HG03460 (cell line): ENCODE measurements around the gene RPL6.
A peak's percentile ranks its signal among the peaks of the same experiment; 100 is the strongest.
"Not testable (repeated sequence)": the region's sequence is repeated elsewhere in the genome, so short reads cannot be mapped to it uniquely, and the experiment has no call there.

Source experiments
- ATAC-seq: cut with Tn5 transposase; IDR thresholded peaks from one replicate; pipeline ENCODE4 v1.9.1; 2021; ENCODE audit not compliant: unreplicated experiment

The RPL6 gene

DNA sequence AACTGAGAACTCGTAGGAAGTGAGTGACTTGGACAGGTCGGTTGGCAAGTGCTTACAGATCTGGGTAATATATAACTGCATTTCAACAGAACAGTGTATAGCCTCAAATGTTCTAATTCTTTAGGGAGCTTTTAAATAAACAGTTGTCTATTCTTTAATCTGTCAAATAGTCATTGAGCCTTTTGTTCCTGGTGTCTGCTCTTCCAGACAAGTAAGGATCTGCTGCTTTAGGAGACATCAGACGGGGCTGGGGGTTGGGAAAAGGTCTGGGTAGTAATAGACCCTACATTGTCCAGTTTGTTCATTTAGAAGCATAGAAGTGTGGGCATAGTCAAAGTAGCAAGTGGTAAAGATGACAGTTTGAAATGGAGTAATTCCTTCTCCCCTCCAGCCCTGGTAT, 11.3 kb upstream of the RPL6 start:
- ATAC-seq, result no peak

DNA sequence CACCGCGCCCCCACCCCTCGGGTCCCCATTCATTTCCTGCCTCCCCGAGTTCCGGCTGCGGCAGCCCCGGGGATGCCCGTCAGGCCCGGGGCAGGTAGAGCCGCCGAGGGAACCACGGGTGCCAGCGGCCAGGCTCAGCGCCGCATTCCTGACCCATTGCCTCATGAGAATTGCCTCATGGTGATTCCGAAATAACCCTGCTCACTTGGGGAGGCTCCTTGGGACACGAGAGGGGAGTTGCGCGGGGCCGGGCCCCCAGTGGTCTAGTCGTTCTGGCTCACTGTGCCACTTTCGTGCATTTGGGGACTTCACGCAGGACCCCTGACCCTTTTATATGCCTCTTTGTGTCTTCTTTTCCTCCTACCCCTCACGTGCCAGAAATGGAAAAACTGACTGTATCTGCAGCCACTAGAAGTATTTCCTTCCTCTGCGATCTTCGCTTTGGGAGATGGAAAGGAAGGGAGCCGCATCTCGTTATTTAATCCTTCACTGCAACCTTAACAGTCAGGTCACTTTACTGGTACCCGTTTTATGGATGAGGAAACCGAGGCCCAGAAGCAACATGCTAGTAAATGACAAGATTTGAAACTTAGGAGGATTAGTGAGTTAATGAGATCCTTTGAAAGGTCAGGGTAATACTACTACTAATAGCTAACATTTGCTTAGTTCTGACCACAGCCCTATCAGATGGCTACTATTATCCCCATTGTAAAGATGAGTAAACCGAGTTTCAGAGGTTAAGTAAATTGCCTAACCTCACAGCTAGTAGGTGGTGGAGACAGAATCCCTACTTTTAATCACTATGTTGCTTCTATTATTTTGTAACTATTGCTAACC, 10.1 kb upstream of the RPL6 start:
- ATAC-seq, result peak; percentile 42

DNA sequence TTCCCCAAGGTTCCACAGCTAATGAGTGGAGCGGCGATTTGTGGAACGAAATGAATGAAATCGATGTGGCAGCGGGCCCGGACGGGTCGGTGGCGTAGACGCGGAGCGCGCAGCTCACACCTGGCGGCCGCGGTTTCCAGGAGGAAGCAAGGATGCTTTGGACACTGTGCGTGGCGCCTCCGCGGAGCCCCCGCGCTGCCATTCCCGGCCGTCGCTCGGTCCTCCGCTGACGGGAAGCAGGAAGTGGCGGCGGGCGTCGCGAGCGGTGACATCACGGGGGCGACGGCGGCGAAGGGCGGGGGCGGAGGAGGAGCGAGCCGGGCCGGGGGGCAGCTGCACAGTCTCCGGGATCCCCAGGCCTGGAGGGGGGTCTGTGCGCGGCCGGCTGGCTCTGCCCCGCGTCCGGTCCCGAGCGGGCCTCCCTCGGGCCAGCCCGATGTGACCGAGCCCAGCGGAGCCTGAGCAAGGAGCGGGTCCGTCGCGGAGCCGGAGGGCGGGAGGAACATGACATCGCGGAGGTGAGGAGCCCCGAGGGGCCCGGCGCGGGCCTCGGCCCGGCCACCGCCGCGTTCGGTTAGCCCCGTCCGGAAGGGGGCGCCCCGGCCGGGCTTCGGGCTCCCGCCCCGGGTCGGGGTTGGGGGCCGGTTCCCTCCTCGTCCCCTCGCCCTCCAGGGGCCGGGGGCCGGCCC, 9.3 kb upstream of the RPL6 start, which contains the start of gene PTPN11:
Gene PTPN11 (plus strand): TSS at position 340 of the 689 bp plus-strand sequence. CDS start 165 bp downstream, at position 505.
- peak; percentile 65 for ATAC-seq

DNA sequence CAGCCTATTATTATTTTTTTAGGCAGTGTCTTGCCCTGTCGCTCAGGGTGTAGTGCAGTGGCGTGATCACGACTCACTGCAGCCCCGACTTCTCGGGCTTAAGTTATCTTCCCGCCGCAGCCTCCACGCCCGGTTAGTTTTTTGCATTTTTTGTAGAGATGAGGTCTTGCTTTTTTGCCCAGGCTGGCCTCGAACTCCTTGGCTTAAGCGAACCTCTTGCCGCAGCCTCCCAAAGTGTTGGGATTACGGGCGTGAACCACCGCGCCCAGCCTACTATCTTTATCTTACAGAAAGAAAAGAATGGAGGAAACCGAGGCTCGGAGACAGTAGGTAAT, 8.8 kb upstream of the RPL6 start:
- ATAC-seq, result no peak

DNA sequence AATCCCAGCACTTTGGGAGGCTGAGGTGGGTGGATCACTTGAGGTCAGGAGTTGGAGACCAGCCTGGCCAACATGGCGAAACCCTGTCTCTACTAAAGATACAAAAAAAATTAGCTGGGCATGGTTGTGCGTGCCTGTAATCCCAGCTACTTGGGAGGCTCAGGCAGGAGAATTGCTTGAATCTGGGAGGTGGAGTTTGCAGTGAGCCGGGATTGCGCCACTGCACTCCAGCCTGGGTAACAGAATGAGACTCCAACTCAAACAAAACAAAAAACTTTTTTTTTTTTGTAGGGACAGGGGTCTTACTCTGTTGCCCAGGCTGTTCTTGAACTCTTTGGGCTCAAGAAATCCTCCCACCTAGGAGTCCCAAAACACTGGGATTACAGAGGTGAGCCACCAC, 6.1 kb upstream of the RPL6 start:
- not testable (repeated sequence) for ATAC-seq

DNA sequence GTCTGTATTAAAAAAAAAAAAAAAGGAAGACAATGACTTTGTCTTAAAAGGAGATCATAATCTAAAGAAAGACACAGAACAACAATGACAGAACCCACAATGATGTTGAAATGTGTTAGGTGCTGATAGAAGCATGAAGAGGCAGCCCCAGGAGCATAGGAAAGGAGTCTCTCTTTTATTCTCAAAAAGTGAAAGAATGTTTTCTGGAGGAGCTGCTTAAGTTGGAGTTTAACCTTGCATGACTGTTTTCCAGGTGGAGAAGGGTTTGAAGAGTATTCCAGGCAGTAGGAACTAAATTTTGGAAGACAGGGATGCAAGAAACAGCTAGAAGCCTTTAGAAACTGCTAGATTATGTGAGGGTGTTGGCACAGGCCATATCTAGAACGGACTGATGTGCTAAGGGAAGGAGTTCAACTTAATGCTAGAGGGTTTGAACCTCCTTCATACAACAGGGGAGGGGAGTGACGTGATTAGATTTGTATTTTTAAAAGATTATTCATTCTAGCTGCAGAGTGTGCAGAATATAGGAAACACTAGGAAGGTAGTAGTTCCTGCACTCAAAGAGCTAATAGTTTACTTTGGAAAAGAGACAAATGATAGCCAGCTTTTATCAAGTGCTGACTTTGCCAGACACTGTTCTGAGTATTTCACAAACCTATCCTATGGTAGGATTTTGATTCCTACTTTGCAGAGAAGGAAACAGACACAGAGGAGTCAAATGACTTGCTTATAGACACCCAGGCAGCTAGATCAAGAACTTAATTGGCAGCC, 4.6 kb upstream of the RPL6 start:
- ATAC-seq, result no peak

- no peak for ATAC-seq
These were observed 470 bp upstream of the RPL6 start for GRCh38 chr12:112409906-112410244.

- no peak for ATAC-seq
These were observed 784 bp downstream of the RPL6 start for GRCh38 chr12:112408621-112409020.

- ATAC-seq, result not testable (repeated sequence)
These were observed 1.7 kb downstream of the RPL6 start for GRCh38 chr12:112407683-112408082.

GRCh38 chr12:112406519-112407488, 2.6 kb downstream of the RPL6 start:
- no peak for ATAC-seq

GRCh38 chr12:112401903-112402498, 7.4 kb downstream of the RPL6 start:
- no peak for ATAC-seq

DNA sequence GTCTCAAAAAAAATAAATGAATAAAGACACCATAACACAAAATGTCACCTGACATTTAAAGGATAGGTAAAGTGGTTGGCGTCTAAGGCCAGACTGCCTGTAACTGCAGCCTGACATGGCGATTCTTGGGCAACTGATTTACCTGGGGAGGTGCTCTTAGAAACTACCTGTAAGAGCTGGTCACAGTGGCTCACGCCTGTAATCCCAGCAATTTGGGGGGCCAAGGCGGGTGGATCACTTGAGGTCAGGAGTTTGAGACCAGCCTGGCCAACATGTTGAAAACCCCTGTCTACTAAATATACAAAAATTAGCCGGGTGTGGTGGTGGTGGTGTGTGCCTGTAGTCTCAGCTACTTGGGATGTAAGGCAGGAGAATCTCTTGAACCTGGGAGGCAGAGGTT, 8.4 kb downstream of the RPL6 start:
- ATAC-seq, result no peak

GRCh38 chr12:112393328-112393727, 16.1 kb downstream of the RPL6 start:
- no peak for ATAC-seq

DNA sequence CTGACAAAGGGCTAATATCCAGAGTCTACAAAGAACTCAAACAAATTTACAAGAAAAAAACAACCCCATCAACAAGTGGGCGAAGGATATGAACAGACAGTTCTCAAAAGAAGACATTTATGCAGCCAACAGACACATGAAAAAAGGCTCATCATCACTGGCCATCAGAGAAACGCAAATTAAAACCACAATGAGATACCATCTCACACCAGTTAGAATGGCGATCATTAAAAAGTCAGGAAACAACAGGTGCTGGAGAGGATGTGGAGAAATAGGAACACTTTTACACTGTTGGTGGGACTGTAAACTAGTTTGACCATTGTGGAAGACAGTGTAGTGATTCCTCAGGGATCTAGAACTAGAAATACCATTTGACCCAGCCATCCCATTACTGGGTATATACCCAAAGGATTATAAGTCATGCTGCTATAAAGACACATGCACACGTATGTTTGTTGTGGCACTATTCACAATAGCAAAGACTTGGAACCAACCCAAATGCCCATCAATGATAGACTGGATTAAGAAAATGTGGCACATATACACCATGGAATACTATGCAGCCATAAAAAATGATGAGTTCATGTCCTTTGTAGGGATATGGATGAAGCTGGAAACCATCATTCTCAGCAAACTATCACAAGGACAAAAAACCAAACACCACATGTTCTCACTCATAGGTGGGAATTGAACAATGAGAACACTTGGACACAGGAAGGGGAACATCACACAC, 19.3 kb downstream of the RPL6 start:
- not testable (repeated sequence) for ATAC-seq

GRCh38 chr12:112389228-112389627, 20.2 kb downstream of the RPL6 start:
- ATAC-seq, result no peak

- no peak for ATAC-seq
These were observed 22.7 kb downstream of the RPL6 start for GRCh38 chr12:112386726-112387125.

GRCh38 chr12:112382866-112383265, 26.5 kb downstream of the RPL6 start:
- no peak for ATAC-seq

- ATAC-seq, result peak; percentile 91
These were observed 27.3 kb downstream of the RPL6 start, which contains the start of gene HECTD4 for GRCh38 chr12:112381883-112382796. HECTD4 (minus strand) TSS chr12:112382431; CDS start chr12:112382128, 303 bp downstream.
